HG02759 (cell line): ENCODE measurements around the gene GPR156.
"Not testable (repeated sequence)": the region's sequence is repeated elsewhere in the genome, so short reads cannot be mapped to it uniquely, and the experiment has no call there.

Experiments used
- ATAC-seq: cut with Tn5 transposase; IDR thresholded peaks from one replicate; pipeline ENCODE4 v1.9.1; 2021; ENCODE audit warnings: mild to moderate bottlenecking, moderate library complexity; ENCODE audit not compliant: unreplicated experiment

Gene GPR156

GRCh38 chr3:120284747-120285507 lies at the start of gene GPR156:
Gene GPR156 (minus strand): TSS chr3:120285222. CDS start chr3:120244098, 41,124 bp downstream.
- ATAC-seq = peak; percentile 50

DNA sequence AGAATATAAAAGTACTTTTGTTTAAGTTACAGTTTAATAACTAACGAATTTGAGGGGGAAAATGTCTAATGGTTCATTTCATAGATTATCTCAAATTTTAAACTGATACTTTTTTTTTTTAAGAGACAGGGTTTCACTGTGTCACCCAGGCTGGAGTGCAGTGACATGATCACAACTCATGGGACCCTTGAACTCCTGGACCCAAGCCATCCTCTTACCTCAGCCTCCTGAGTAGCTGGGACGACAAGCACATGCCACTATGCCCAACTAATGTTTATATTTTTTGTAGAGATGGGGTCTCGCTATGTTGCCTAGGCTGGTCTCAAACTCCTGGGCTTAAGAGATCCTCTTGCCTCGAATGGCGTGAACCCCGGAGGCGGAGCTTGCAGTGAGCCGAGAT lies 47.6 kb upstream of the GPR156 start:
- no peak for ATAC-seq

DNA sequence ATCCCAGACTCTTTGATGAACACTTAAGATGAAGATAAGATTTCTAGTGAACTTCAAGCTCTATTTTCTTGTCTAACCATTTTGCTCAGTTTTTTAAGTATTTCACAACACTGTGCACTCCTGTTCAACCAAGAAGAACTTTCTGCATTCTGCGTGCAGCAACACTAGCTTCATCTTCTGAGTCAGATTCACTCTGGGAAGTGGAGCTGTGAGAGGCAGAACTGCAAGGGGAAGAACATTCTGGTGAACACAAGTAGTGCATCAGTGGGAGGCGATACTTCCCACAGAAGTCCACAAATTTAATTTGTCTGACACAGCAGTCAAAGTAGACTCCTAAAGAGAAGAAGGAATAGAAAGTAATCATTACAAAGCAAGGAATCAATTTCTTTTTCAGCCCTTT lies 46.1 kb upstream of the GPR156 start:
- ATAC-seq = no peak

GRCh38 chr3:120326784-120327183 lies 41.8 kb upstream of the GPR156 start:
- no peak for ATAC-seq

GRCh38 chr3:120324190-120324589 lies 39.2 kb upstream of the GPR156 start:
- ATAC-seq = no peak

- not testable (repeated sequence) for ATAC-seq
These were observed 38.7 kb upstream of the GPR156 start for GRCh38 chr3:120323761-120324160.

DNA sequence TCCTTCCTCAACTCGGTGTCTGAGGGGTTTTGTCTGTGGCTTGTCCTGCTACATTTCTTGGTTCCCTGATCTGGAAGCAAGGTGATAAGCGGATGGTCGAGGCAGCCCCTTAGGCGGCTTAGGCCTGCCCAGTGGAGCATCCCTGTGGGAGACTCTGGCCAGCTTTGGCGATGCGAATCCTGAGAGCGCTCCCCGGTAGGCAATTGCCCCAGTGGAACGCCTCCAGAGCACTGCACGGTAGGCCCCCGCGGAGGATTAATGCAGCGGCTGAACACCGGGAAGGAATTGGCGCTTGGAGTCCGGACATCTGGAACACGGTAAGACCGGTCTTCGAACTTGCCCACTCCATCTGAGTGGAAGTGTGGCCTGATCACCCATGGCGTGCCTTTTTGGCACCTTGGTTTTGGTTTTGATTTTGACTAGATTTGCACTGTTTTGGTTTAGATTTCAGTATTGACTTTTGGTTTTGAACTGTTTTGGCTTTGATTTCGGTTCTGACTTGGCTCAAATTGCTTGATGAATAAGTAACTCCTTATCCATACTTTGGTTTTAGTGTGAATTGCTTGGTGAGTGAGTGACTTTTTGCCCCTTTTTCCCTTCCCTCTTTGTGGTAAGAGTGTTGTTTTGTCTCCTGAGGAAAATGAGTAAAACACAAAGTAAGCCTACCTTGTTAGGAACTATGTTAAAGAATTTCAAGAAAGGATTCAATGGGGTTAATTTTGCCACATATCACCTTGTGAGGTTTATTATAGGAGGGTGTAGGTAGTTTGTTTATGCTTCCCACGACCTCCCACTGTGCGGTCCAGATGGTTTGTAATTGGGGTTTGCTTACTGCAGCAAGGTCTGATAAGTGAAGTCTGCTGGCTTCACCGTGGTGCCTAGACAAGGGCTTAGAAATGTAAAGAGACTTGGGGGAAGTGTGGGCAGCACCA lies 27.1 kb upstream of the GPR156 start:
- no peak for ATAC-seq

DNA sequence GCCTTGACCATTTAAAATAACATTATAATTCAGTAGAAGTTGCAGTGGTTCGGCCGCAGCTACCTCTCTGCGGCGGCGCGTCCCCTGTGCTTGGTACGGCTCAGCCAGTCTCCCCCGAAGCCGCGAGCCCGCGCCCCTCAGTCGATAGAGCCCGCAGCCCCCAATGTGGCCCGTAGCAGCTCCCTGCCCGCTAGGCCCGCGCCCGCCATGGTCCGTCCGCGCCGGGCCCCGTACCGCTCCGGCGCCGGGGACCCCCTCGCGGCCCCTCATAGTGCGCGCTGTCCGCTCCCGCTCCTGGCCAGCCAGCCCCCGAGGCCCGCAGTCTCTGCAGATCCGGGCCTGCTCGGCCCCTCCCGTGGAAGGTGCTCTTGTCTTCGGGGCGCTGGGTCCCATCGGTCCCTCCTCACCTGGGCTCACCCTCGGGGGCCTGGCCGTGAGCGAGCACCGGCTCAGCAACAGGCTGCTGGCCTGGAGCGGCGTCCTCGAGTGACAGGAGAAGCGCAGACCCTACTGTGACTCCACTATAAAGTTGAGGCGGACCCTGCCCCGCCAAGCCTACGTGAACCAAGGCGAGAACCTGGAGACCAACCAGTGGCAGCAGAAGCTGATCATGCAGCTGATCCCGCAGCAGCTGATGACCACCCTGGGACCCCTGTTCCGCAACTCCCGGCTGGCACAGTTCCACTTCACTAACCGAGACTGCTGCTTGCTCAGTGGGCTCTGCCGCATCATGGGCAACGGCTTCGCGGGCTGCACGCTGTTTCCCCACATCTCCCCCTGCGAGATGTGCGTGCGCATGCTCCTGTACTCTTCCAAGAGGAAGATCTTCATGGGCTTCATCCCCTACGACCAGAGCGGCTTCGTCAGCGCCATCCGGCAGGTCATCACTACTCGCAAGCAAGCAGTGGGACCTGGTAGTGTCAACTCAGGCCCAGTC lies 21.8 kb upstream of the GPR156 start:
- no peak for ATAC-seq

DNA sequence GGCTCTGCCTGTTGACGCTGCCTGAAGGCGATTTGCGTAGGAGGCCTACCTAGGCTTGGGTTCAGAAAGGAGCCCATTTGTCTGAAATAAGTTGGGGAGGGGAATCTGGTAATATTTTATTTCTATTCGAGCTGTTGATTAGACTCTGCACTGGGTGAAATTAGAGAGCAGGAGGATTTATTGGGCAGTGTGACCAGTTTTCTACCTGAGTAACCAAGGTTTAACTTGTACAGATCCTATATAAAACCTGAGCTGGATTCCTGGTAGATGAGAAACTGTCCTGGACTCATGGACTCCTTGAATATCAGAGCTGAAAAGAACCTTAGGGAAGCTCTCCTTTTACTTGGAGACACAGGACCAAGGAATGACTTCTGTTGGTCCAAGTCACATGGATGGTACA lies 19.6 kb upstream of the GPR156 start:
- no peak for ATAC-seq

GRCh38 chr3:120302361-120302760 lies 17.3 kb upstream of the GPR156 start:
- ATAC-seq = no peak

GRCh38 chr3:120300971-120301370 lies 15.9 kb upstream of the GPR156 start:
- no peak for ATAC-seq

- no peak for ATAC-seq
These were observed 14.4 kb upstream of the GPR156 start for GRCh38 chr3:120299403-120299802.

- no peak for ATAC-seq
These were observed 14.0 kb upstream of the GPR156 start for GRCh38 chr3:120298996-120299395.

DNA sequence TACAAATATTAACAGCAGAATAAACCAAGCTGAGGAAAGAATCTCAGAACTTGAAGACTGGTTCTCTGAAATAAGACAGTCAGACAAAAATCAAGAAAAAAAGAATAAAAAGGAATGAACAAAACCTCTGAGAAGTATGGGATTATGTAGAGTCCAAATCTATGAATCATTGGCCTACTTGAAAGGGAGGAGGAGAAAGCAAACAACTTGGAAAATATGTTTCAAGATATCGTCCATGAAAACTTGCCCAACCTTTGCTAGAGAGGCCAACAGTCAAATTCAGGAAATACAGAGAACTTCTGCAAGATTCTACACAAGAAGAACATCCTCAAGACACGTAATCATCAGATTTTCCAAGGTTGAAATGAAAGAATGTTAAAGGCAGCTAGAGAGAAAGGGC lies 6.5 kb upstream of the GPR156 start:
- not testable (repeated sequence) for ATAC-seq

GRCh38 chr3:120289636-120290035 lies 4.6 kb upstream of the GPR156 start:
- no peak for ATAC-seq

GRCh38 chr3:120286465-120286864 lies 1.4 kb upstream of the GPR156 start:
- ATAC-seq = no peak

- no peak for ATAC-seq
These were observed 453 bp upstream of the GPR156 start for GRCh38 chr3:120285508-120285841.

DNA sequence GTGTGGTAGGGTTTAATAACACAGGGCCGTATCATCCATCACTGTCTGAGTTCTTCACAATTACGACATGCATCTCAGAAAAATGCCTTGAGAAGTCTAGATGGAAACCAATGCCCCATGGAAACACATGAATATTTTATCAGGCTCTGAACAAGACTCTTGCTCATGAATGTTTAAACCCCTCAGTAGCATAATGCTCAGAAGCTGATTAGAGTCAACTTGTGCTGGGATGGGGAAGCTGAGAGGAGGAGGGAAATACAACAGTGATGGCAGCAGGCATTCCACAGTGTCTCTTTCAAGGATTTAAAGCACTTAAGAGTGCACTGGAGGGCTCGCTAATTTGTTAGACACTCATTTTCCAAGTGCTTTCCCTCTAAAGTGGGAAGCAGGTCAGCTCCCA lies 3.8 kb downstream of the GPR156 start:
- no peak for ATAC-seq

DNA sequence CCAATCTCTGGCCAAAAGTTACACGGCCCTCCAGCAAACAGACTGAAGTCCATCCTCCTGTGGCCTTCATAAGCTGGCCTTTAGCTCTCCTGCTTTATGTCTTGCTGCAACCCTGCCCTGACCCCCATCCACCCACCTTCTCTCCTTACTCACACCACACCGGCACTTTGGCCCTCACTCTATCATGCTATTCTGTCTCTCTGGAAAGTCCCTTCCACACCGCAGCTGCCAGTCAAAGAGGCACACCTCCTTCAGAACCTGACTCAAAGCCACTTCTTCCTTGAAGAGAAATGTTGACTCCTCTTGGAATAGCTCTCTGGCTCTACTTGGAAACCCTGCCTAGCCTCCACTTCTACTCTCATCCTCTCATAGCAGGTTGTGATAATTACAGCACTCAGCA lies 4.5 kb downstream of the GPR156 start:
- no peak for ATAC-seq

- ATAC-seq = no peak
These were observed 5.0 kb downstream of the GPR156 start for GRCh38 chr3:120280026-120280425.

DNA sequence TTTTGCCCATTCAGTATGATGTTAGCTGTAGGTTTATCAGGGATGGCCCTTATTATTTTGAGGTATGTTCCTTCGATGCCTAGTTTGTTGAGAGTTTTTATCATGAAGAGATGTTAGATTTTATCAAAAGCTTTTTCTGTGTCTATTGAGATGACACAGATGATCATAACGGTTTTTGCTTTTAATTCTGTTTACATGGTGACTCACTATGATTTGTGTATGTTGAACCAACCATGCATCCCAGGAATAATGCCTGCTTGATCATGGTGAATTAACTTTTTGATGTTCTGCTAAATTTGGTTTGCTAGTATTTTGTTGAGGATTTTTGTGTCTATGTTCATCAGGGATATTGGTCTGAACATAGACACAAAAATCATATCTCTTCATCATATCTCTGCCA lies 8.3 kb downstream of the GPR156 start:
- no peak for ATAC-seq
